NOMO-1 treated with DMSO at 0.1 percent for 48 hours (cell line): ENCODE results near the gene ANAPC16.
A peak's percentile ranks its signal among the peaks of the same experiment; 100 is the strongest.
"Not testable (repeated sequence)": the region's sequence is repeated elsewhere in the genome, so short reads cannot be mapped to it uniquely, and the experiment has no call there.

Experiments
- DNase-seq: peaks from one replicate; lab custom pipeline; 2025; ENCODE audit not compliant: unreplicated experiment; lab: John Stamatoyannopoulos, UW

Gene ANAPC16

DNA sequence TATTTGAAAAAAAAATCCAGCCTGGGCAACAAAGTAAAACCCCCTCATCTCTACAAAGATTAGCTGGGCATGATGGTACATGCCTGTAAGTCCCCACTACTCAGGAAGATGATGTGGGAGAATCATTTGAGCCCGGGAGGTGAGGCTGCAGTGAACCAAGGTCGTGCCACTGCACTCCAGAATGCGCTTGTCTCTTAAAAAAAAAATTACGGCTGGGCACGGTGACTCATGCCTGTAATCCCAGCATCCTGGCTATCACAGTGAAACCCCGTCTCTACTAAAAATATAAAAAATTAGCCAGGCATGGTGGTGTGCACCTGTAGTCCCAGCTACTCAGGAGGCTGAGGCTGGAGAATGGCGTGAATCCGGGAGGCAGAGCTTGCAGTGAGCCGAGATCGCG, 4.4 kb upstream of the ANAPC16 start:
- DNase-seq, result not testable (repeated sequence)

DNA sequence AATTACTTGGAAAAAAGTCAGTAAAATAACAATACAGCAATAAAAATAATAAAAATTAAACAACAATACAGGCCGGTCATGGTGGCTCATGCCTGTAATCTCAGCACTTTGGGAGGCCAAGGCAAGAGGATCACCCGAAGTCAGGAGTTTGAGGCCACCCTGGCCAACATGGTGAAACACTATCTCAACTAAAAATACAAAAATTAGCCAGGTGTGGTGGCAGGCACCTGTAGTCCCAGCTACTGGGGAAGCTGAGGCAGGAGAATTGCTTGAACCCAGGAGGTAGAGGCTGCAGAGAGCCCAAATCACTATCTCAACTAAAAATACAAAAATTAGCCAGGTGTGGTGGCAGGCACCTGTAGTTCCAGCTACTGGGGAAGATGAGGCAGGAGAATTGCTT, 4.0 kb upstream of the ANAPC16 start:
- not testable (repeated sequence) for DNase-seq

DNA sequence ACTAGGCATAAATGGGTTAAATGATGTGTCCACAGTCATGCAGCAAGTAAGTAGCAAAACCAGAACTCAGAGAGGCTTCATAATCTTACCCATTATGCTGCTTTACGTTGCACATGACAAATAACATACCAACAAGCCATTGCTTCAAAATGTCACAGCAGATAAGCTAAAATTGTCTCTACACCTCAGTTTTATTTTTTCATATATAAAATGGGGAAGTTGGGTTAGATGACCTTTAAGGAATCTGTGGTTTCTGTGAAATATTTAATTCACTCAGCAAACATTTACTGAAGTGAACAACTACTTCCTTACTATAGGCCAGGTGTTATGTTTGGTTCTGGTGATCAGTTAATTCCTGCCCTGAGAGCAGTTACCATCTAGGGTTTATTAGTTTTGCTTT, 2.5 kb downstream of the ANAPC16 start:
- peak; percentile 79 for DNase-seq

DNA sequence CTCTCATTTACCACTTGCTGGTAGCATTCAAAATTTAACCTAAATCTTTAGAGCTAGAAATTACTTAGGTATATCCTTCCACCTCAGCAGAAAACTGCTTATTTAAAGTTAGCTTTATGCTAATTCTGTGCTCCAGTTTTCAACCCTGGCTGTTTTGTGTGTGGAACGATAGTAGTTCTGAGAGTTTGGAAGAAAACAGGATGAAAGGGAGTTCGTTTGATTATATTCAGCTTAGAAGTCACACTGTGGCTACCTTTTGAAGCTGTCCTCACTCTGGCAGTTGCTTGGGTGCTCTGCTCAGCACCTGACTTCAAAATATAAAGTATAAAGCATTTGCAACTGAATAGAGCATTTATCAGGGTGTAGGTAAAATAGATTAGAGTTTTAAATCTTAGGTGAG, 2.9 kb downstream of the ANAPC16 start:
- DNase-seq, result no peak

DNA sequence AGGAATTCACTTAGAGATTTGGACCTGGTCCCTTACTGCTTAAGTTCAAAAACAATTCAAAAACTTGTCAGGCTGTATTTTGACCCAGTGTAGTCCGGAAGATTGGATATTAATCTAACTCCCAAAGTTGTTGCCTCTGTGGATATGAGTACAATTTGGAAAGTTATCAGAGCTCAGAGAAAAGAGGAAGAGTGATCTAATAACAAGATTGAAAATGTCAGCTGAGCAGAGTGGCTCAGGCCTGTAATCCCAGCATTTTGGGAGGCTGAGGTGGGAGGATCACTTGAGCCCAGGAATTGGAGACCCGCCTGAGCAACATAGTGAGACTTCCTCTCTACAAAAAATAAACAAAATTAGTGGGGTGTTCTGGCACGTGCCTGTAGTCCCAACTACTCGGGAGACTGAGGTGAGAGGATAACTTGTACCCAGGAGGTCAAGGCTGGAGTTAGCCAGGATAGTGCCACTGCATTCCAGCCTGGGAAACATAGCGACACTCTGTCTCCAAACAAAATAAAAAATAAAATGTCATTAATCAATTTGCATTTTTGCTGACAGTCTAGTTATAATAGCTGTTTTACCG, 3.5 kb downstream of the ANAPC16 start:
- DNase-seq, result no peak

DNA sequence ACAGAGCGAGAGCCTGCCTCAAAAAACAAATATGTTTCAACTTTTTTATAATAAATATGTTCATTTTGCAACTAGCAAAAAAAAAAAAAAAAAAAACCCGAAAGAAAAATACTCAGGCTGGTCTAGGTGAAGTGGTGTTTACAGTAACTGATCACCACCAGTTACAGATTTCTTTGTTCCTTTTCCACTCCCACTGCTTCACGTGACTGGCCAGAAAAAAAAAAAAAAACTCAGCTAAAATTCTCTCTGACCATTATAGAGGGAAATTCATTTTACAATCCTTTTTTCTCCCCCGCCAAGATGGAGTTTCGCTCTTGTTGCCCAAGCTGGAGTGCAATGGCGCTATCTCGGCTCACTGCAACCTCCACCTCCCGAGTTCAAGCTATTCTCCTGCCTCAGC, 4.8 kb downstream of the ANAPC16 start:
- DNase-seq, result no peak

DNA sequence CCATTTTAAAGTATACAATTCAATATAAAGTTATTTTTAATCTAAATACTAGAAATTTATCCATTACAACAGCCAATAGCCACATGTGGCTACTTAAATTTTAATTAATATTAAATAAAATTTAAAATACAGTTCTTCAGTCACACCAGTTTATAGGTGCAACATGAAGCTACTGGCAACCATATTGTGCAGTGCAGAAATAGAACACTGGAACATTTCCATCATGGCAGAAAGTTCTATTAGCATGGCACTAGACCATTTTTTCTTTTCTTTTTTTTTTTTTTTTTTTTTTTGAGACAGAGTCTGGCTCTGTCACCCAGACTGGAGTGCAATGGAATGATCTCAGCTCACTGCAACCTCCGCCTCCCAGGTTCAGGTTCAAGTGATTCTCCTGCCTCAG, 5.5 kb downstream of the ANAPC16 start:
- DNase-seq, result no peak

DNA sequence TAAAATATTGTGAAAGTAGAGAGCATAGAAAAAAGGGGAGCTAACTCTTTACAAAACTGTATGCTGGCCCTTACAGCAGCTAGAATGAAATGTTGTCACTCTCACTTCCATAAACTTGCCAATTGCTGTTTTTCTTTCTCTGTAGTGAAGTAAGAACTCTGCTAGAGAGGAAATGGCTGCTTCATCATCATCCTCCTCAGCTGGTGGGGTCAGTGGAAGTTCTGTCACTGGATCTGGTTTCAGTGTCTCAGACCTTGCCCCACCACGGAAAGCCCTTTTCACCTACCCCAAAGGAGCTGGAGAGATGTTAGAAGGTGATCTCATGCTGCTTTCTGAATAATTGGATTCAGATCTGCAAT, 7.9 kb downstream of the ANAPC16 start:
- peak; percentile 89 for DNase-seq

DNA sequence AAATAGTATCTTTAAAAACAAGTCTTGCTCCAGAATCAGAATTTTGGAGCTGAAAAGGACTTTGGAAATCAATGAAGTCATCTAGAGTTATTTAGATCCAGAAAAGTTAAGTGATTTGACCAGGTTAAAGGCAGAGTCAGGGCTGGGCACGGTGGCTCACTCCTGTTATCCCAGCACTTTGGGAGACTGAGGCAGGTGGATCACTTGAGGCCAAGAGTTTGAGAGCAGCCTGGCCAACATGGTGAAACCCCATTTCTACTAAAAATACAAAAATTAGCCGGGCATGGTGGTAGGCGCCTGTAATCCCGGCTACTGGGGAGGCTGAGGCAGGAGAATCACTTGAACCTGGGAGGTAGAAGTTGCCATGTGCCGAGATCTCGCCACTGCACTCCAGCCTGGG, 8.4 kb downstream of the ANAPC16 start:
- DNase-seq, result not testable (repeated sequence)

DNA sequence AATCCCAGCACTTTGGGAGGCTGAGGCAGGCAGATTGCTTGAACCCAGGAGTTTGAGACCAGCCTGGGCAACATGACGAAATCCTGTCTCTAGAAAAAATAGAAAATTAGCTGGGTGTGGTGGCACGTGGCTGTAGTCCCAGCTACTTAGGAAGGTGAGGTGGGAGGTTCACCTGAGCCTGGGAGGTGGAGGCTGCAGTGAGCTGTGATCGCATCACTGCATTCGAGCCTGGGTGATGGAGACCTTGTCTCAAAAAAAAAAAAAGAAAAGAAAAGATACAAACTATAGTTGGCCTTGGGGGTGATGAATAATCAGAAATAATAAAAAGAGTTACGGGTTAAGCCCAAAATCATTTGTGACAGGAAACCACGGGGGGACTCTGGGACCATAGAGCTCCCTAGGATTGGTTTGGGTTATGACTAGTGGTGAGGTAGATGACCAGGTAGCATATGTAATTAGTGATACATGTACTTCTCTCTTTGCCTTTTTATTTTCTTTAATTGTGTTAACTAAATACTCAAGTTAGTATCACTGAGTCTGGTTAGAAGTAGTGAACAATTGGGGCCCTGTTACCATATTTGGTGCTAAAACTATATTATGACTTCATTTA, 10.7 kb downstream of the ANAPC16 start:
- DNase-seq, result no peak

DNA sequence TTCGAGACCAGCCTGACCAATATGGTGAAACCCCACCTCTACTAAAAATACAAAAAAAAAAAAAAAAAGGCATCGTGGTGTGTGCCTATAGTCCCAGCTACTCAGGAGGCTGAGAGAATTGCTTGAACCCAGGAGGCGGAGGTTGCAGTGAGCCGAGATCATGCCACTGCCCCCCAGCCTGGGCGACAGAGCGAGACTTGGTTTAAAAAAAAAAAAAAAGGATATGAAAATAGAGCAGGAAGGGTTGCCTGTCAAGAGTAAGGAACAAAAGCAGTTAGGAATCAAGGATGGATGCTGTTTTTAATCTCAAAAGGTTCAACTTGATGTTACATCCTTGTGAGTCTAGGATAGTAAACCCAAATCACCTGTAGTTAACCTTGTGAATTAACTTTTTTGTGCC, 12.0 kb downstream of the ANAPC16 start:
- DNase-seq, result no peak

DNA sequence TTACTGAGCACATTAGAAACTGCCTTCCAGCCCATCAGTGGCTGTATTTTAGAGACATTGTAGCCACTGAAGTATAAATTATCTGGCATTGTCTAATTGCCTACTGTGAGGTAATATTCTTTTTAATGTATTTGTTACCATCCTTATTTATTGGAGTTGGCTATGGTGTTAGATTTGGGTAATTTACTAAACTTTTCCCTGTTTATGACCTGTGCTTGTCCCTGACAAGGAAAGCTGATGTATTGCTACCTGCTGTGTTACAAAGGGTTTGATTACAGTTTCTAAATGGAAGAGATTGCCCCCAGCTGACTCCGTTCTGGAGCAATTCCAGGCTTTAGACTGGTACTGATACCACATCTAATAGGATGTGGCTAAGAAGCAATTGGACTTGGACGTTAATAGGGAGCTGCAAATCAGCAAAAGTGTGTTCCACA, 12.5 kb downstream of the ANAPC16 start:
- no peak for DNase-seq

DNA sequence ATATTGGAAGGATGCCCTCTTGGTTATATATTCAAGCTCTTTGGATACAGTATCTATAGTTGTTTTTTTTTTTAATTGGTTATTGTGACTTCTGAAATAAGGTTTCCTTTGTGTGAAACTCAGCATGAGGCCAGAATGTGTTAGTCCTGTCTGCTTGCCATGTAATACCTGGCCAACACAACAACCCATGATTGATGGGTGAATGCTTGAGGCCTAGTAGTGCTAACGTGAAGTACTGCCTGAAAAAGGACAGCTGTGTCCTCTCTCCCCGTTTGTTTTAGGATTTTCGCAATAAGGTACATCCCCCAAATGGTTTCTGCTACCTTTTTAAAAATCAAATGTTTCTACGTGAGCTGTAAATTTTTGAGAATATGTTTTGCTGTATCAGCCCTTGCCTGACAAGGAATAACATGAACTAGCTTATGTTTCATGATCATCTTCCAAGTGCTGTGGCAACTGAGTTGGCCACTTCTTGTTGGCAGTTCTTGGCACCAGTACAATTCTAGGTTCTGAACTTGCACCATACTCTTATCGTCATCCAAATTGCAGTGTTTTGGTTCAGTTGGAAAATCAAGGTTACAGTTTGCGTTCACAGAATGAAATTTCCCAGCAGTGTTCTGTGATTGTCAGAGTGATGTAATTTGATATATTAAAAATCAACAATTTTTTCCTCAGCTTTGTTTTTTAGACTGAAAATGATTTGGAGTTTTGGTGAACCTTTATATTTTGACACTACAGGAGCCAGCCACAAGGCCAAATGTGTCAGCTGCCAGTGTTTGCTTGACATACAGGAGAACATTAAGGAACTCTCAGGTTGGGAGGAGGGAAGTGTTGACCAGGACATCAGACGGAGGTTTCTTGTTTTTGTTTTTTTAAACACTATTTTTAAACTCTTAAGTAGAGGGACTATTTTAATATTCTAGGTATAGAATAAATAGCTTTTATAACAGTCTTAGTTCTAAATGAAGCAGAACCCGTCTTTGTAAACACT, 13.7 kb downstream of the ANAPC16 start:
- DNase-seq, result no peak

DNA sequence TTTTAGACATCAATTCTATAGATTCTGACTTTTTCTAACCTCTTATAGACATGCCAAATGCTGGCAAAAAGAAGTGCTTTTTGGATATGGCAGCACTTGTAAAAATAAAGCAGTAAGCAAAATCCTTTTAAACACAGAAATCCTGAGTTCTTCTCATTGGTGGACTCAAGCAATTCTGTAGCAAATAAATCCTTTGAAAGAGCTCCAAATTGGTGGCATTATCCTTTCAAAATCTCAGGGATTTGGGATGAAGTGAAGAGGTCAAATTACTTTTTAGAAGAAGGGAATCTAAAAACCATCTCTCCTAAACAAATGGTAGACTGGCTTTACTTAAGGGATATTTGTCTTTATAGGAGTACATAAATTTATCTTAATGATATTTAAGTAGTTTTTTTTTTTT, 17.8 kb downstream of the ANAPC16 start:
- DNase-seq, result no peak

DNA sequence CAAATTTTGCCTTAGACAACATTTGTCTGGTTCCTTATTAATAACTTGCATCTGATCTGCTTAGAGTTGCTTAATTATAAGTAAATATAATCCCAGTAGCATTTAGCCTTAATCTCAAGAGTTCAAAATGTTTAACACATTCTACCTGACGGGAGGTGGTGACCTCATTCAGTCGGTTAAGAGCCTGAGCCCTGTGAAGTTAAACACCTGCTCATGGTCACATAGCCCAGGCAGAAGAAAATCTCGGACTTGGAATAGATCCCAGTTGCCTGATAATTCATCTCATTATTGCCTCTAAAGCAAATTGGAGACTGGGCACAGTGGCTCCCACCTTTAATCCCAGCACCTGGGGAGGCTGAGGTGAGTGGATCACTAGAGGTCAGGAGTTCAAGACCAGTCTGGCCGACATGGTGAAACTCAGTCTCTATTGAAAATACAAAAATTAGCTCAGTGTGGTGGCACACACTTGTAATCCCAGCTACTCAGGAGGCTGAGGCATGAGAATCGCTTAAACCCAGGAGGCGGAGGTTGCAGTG, 18.8 kb downstream of the ANAPC16 start:
- DNase-seq, result no peak

DNA sequence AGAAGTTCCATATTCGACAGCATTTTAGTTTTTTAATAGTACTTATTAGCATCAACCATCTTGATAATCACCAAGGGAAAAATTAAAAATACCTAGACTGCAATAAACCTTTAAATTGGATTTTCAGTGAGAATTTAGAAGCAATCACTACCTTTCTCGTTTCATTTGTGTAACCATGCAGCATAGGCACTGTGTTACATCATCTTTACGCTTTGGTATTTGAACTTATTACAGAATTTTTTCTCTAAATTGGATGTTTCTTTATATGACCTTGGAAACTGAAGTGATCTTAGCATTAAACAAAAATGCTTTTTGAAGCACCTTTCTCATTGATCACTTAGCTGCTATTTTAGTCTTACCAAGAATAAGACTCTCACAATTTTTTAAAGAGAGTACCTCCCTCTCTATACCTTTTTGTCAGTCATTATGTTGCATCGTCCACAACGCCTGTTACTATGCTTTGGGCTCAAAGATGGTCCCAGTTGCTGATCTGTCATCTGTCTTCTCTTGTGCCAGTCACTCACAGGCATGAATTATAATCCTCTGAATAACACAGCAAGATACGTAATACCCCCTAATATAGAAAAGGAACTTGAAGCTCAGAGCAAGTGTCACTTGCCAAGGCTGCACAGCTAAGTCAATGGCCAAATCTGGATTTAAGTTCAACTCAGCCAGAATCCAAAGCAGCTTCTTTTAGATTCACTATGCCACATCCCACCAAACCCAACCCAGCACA, 19.9 kb downstream of the ANAPC16 start:
- DNase-seq, result no peak

DNA sequence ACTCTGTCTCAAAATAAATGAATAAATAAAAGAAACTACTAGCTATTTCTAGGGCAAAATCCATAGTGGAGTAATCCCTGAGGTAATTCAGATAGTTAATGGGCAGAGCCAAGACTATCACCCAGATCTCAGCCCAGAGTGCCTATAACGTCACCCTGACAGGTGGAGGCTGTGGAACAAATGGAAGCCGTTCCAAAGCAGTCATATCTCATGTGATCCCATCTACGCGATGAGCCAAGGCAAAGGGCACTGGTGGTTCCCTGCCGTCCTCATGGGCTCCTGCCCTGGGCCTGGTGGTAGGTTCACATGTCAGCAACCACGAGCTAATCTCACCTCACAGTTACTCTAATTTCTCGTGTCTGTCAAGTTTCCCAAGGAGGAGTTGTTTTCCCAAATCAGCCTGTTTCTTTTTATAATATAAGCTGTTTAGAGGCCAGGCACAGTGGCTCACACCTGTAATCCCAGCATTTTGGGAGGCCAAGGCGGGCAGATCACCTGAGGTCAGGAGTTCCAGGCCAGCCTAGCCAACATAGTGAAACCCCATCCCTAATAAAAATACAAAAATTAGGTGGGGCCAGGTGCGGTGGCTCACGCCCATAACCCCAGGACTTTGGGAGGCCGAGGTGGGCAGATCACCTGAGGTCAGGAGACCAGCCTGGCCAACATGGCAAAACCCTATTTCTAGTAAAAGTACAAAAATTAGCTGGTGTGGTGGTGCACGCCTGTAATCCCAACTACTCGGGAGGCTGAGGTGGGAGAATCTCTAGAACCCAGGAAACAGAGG, 22.8 kb downstream of the ANAPC16 start:
- DNase-seq, result no peak

DNA sequence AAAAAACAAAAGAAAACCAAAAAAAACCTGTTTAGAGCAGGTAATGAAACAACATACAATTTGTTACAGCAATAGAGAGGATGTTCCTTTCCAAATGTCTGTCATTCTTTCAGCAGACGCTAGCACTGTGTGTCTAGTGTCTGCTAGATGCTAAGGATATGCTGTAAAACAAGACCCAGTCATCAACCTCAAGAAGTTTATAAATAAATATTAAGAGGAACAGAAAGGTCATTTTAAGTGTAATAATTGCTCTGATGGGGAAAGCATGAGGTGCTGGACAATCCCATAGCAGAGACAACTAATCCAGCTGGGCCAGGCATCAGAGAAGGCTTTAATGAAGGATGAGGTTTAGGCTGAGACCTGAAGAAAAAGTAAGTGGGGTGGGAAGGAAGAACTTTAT, 23.6 kb downstream of the ANAPC16 start:
- no peak for DNase-seq

DNA sequence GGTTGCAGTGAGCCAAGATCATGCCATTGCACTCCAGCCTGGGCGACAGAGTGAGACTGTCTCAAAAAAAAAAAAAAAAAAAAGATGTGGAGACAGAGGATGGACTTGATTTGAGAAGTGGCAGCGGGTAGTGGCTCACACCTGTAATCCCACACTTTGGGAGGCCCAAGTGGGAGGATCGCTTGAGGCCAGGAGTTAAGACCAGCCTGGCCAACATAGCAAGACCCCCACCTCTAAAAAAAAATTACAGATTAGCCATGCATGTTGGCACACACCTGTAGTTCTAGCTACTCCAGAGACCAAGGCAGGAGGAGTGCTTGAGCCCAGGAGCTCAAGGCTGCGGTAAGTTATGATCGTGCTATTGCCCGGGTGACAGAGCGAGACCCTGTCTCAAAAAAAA, 24.6 kb downstream of the ANAPC16 start:
- DNase-seq, result no peak

DNA sequence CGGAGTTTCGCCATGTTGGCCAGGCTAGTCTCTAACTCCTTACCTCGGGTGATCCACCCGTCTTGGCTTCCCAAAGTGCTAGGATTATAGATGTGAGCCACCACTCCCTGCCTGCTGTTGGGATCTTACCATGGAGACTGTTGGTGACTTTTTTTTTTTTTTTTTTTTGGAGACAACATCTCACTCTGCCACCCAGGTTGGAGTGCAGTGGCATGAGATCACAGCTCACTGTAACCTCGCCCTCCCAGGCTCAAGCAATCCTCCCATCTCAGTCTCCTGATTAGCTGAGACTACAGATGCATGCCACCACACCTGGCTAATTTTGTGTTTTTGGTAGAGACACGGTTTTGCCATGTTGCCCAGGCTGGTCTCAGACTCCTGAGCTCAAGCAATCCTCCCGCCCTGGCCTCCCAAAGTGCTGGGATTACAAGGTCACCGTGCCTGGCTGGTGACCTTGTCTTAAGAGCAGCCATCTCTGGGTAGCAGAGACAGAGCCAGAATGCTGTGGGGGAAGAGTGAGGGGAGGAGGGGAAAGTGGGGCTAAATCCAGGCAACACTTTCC, 26.0 kb downstream of the ANAPC16 start:
- no peak for DNase-seq
